NCI-H146 treated with DMSO at 0.1 percent for 48 hours (cell line): ENCODE results near the gene SPOCK1.

ENCODE experiments used
- DNase-seq: peaks from one replicate; lab custom pipeline; 2025; ENCODE audit not compliant: unreplicated experiment; lab: John Stamatoyannopoulos, UW

Gene SPOCK1

GRCh38 chr5:137304226-137304874, 194.8 kb downstream of the SPOCK1 start:
- DNase-seq: no peak

- DNase-seq: no peak
These were observed 195.6 kb downstream of the SPOCK1 start for GRCh38 chr5:137303509-137303908.

DNA sequence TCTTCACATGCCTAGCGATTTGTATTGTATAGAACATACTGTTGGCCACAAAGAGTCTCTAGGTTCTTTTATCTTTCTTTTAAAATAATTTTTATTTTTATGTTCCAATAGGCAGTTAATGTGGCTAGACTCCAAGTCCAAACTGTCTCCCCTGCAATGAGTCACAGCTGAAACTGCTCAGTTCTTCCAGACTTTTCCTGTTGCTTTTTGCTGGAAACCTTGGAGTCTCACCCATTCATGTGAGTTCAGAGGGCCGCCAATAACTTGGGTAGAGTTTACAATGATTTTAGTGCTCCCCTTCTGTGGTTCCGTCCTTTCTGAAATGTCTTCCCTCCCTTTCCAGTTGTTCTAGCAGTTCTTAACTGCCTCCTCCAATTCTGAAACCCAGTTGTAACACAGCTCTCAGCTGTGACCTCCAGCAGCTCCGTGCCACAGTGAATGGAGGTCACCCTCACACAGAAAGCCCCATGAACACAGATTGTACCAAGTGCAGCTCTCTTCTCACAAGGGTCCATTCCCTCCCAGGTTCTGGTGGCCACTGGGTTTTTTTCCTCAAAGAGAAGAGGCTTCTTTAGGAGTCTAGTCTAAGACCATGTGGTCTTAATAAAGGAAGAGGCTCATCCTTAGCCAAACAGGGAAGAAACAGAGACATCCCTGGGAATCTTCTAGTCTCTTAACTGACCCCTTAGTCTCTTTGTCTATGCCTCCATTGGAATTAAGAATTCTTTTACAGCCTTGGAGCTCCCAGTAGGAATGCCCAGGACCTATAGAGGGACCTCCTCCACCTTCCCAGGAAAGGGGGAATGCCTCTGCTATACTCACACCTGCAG, 198.5 kb downstream of the SPOCK1 start:
- DNase-seq: no peak

- no peak for DNase-seq
These were observed 202.8 kb downstream of the SPOCK1 start for GRCh38 chr5:137296213-137296781.

- no peak for DNase-seq
These were observed 204.5 kb downstream of the SPOCK1 start for GRCh38 chr5:137294604-137295003.

DNA sequence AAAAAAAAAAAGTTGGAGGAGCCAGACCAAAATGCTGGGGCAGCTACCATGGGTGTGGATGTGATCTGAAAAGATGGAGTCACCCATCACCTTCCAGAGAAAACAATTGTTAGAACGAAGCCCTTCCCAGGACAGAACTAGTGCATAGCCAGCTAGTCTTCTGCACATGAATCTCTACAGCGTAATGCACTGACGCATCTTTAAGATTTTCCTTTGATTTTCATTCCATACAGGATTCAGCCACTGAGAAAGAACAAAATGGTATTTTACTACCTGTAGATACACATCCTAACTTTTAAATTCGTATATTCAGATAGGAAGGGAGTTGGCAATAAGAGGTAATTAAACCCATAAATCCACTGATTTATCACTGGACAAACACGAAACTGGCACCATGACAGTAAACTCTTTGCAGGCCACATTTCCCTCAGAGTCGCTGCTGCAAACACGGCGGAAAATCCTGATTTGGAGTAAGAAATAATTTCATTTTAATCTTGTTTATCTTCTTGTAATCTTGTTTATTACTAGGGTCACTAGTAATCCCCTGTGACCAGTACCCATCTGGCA, 206.6 kb downstream of the SPOCK1 start:
- no peak for DNase-seq

GRCh38 chr5:137291436-137291835, 207.7 kb downstream of the SPOCK1 start:
- DNase-seq: no peak

- DNase-seq: no peak
These were observed 208.1 kb downstream of the SPOCK1 start for GRCh38 chr5:137291031-137291430.

GRCh38 chr5:137290373-137290772, 208.8 kb downstream of the SPOCK1 start:
- DNase-seq: no peak

- DNase-seq: no peak
These were observed 209.3 kb downstream of the SPOCK1 start for GRCh38 chr5:137289856-137290255.

GRCh38 chr5:137287569-137287968, 211.6 kb downstream of the SPOCK1 start:
- no peak for DNase-seq

GRCh38 chr5:137286025-137286610, 213.0 kb downstream of the SPOCK1 start:
- no peak for DNase-seq

GRCh38 chr5:137283801-137284200, 215.3 kb downstream of the SPOCK1 start:
- no peak for DNase-seq

DNA sequence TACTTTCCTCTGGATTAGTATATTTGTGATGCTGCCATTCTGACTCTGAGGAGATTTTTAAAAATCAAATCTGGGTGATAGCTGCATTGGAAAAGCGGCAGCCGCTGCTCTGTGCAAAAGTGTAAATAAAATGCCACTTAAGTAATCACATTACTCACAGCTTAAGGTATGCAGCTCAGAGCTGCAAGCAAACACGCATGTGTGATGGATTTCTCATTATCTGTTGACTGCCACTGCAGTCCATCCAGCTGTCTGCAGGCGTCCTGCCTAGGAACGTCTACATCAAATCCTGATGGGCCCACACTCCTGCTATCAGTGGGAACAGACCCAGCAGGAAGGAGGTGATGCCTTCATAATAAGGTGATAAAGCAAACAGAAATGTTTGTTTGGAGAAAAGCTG, 216.9 kb downstream of the SPOCK1 start:
- no peak for DNase-seq

- DNase-seq: no peak
These were observed 217.9 kb downstream of the SPOCK1 start for GRCh38 chr5:137281201-137281600.

DNA sequence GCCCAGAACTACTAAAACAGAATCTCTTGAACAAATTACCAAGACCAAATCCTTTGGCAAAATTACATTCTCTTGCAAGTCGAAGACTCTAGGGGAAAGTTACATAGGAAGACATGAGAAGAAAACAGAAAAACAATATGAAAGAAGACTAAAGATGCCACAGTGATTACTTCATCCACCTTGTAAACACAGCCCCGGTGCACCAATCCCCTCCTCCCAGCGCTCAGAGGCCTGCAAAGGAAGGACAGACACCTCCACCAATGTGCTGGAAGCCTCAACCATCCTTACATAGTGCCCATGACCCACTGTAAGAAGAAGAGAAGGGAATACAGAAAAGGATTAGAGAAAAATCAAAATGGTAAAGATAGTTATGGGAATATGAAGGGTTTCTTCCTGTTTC, 218.5 kb downstream of the SPOCK1 start:
- no peak for DNase-seq

- peak; percentile 88 for DNase-seq
These were observed 219.4 kb downstream of the SPOCK1 start for GRCh38 chr5:137279521-137280231.

GRCh38 chr5:137278476-137278875, 220.7 kb downstream of the SPOCK1 start:
- DNase-seq: no peak

DNA sequence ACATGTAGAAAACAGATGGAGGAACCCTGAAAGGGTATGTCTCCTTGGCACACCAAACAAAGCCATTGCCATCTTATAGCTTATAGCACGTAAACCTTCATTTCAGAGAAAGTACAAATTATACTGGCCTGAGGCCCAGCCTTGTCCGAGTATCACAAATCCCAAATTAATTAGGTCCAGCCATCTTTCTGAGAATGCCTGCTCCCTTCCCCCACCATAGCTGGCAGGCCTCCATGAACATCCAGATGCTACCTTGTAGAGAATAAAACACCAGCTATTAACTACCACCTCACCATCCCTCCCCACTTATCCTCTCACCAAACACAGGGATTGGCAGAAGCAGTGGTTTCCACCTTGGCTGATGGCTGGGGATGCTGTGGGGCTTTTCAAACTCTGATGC, 224.0 kb downstream of the SPOCK1 start:
- DNase-seq: no peak

DNA sequence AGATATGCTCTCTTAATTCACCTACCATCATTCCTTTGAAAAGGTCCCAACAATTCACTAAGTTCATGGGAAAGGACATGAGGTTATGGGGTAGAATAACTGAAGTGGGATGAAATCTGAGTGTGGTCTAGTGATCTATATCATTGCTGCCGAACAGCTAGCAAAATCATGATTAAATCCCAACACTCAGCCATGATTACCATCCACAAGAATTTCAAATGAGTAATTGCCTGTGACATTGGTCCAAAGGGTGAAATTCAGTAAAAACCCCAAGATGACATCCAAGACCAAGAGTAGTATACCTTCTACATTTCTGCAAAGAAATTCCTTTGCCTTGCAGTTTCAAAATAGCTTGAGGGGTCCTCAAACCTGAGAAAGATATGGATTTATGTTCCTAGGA, 225.6 kb downstream of the SPOCK1 start:
- no peak for DNase-seq

- DNase-seq: no peak
These were observed 226.3 kb downstream of the SPOCK1 start for GRCh38 chr5:137272831-137273230.
